ENCODE measurements around the gene GNB3. TPM values are rescaled to one million over a fixed set of nuclear protein-coding genes. Genes with fewer than 3 reads are reported as not detected.

The GNB3 gene
- polyA plus RNA-seq, result not detected

DNA sequence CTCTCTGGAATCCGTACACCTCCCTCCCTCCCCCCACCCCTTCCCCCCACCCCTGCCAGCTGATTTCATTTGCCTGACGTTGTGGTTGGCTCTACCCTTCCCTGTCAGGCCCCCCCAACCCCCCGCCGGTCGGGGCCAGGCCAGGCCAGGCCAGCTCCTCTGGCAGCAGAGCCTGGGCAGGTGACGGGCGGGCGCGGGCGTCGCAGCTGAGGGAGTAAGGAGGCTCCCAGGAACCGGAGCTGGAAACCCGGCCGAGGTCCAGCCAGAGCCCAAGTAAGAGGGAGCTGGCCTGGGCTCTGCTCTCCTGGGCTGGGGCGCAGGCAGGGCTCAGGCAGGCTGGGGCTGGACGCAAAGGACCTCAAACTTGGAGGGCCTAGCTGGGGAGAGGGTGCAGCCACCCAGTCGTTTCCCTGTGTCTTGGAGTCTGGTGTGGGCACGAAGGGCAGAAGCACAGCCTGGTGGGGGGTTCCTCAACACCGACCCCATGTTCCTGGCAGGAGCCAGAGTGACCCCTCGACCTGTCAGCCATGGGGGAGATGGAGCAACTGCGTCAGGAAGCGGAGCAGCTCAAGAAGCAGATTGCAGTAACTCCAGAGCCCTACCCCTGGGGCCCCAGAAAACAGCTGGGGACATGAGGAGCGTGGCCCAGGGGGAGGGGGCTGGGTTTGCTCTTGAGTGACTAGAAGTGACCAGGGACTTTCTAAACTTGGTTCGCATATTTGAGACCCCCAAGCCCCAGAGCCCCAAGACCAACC is at the start of gene GNB3:
GNB3 (plus strand) TSS at position 165 of the 755 bp plus-strand sequence; CDS start at position 528, 363 bp downstream.
- no peak within 1 kb of the TSS for H3K4me3 Mint-ChIP-seq
- no peak within 1 kb of the TSS for H3K27ac Mint-ChIP-seq
- no peaks in the 10 kb centered on the region for H3K9me3 Mint-ChIP-seq
- DNase-seq, result no peak
- peaks cover 0 to 3% (median 0%) of the 10 kb centered on the region in 3 donors for H3K27me3 Mint-ChIP-seq (ENCODE audit: low read depth in 3 of 3)
- H3K4me1 Mint-ChIP-seq, result no peaks in the 10 kb centered on the region
- no peaks in the 10 kb centered on the region for H3K36me3 Mint-ChIP-seq

- Mint-ChIP-seq H3K27ac (no peak overlapping the region), H3K36me3 (no peaks in the 10 kb centered on the region), H3K4me3 (peak overlapping the region in 2 of 5 donors; percentile 13 to 58), H3K27me3 (ENCODE audit: low read depth in 3 of 3) (peaks cover 16 to 21% (median 16%) of the 10 kb centered on the region in 3 donors), H3K4me1 (peaks cover 6 to 10% of the 10 kb centered on the region in 2 donors), H3K9me3 (peaks cover 0 to 2% (median 0%) of the 10 kb centered on the region in 6 donors)
- DNase-seq, result no peak
These were observed 48.7 kb upstream of the GNB3 start for GRCh38 chr12:6791931-6792520.

GRCh38 chr12:6792522-6793201 is 48.1 kb upstream of the GNB3 start:
- Mint-ChIP-seq H3K4me3 (peak overlapping the region in 1 of 5 donors; percentile 13), H3K27me3 (ENCODE audit: low read depth in 3 of 3) (peaks cover 16 to 22% (median 21%) of the 10 kb centered on the region in 3 donors), H3K27ac (peak overlapping the region in 1 of 6 donors; percentile 20), H3K4me1 (peaks cover 6 to 10% of the 10 kb centered on the region in 2 donors), H3K9me3 (peaks cover 0 to 2% (median 0%) of the 10 kb centered on the region in 6 donors), H3K36me3 (no peaks in the 10 kb centered on the region)
- DNase-seq, result no peak

DNA sequence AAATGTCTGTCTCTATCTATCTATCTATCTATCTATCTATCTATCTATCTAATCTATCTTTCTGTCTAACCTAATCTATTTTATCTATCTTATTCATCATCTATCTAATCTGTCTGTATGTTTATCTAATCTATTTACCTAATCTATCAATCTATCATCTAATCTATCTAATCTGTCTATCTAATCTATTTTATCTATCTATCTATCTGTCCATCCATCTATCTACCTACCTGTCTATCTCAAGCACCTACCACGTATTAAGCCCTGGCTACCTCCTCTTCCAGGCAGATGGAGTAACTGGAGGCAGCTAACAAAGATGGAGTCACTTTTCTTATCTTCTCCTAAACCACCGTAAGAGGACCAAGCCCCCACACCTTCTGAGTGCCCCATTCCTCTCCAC is 45.6 kb upstream of the GNB3 start:
- peaks cover 0 to 5% (median 0%) of the 10 kb centered on the region in 6 donors for H3K9me3 Mint-ChIP-seq
- peaks cover 6 to 10% of the 10 kb centered on the region in 2 donors for H3K4me1 Mint-ChIP-seq
- no peak overlapping the region for H3K4me3 Mint-ChIP-seq
- peaks cover 10 to 19% (median 16%) of the 10 kb centered on the region in 3 donors for H3K27me3 Mint-ChIP-seq (ENCODE audit: low read depth in 3 of 3)
- no peak for DNase-seq
- H3K36me3 Mint-ChIP-seq, result no peaks in the 10 kb centered on the region
- no peak overlapping the region for H3K27ac Mint-ChIP-seq

- Mint-ChIP-seq H3K4me3 (no peak overlapping the region), H3K9me3 (peaks cover 0 to 5% (median 0%) of the 10 kb centered on the region in 6 donors), H3K4me1 (peaks cover 6 to 10% of the 10 kb centered on the region in 2 donors), H3K27me3 (ENCODE audit: low read depth in 3 of 3) (peaks cover 6 to 19% (median 14%) of the 10 kb centered on the region in 3 donors), H3K27ac (no peak overlapping the region), H3K36me3 (no peaks in the 10 kb centered on the region)
- DNase-seq, result no peak
These were observed 44.1 kb upstream of the GNB3 start for GRCh38 chr12:6796576-6796975.

- Mint-ChIP-seq H3K36me3 (peaks cover 0 to 2% (median 0%) of the 10 kb centered on the region in 3 donors), H3K27ac (no peak overlapping the region), H3K9me3 (peaks cover 0 to 3% (median 0%) of the 10 kb centered on the region in 6 donors)
These were observed 41.6 kb upstream of the GNB3 start for GRCh38 chr12:6799147-6799546.

GRCh38 chr12:6807170-6807569 is 33.6 kb upstream of the GNB3 start:
- Mint-ChIP-seq H3K4me3 (no peak overlapping the region), H3K36me3 (peaks cover 0 to 8% (median 0%) of the 10 kb centered on the region in 3 donors), H3K27me3 (ENCODE audit: low read depth in 3 of 3) (peaks cover 3 to 8% (median 6%) of the 10 kb centered on the region in 3 donors), H3K27ac (no peak overlapping the region), H3K9me3 (no peaks in the 10 kb centered on the region), H3K4me1 (no peaks in the 10 kb centered on the region)
- DNase-seq, result no peak

More at GRCh38 chr12:6799147-6799546, 41.6 kb upstream of the GNB3 start:
- Mint-ChIP-seq H3K4me3 (no peak overlapping the region), H3K27me3 (ENCODE audit: low read depth in 3 of 3) (peaks cover 9 to 14% (median 11%) of the 10 kb centered on the region in 3 donors), H3K4me1 (no peaks in the 10 kb centered on the region)
- no peak for DNase-seq

DNA sequence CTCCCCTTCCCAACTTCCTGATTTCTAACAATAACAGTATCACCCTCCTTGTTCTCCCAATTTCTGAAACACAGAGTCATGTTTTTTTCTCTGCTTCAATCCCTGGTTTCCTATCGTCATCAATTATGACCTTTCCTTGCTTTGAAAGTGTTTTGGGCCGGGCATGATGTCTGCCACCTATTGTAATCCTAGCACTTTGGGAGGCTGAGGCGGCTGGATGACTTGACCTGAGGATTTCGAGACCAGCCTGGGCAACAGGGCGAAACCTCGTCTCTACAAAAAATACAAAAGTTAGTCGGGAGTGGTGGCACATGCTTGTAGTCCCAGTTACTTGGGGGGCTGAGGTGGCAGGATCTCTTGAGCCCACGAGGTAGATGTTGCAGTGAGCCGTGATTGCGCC is 31.7 kb upstream of the GNB3 start:
- H3K36me3 Mint-ChIP-seq, result peaks cover 0 to 7% (median 0%) of the 10 kb centered on the region in 3 donors
- no peaks in the 10 kb centered on the region for H3K4me1 Mint-ChIP-seq
- no peak overlapping the region for H3K4me3 Mint-ChIP-seq
- peaks cover 3 to 10% (median 5%) of the 10 kb centered on the region in 3 donors for H3K27me3 Mint-ChIP-seq (ENCODE audit: low read depth in 3 of 3)
- no peak for DNase-seq
- no peaks in the 10 kb centered on the region for H3K9me3 Mint-ChIP-seq
- H3K27ac Mint-ChIP-seq, result no peak overlapping the region

DNA sequence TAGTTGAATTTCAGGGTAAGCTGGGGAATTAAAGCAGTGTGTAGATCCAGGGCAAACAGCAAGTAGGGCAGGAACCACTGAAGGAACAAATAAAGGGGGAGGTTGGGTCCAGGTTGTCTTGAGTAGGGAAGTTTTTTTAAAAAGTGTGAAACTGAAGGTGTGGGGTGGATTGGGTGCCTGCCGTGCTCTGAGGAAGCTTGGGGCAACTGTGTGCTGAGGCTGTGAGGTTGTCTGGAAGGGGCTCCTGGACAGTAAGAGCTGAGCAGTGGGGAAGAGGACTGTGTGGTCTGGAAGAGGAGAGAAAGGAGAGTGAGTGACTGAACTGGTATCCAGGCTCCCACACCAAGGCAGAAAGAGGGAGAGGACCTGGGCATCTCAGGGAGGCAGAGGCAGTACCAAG is 30.0 kb upstream of the GNB3 start:
- DNase-seq, result no peak
- Mint-ChIP-seq H3K27me3 (ENCODE audit: low read depth in 3 of 3) (peaks cover 5 to 10% (median 5%) of the 10 kb centered on the region in 3 donors), H3K27ac (no peak overlapping the region)

GRCh38 chr12:6813363-6813762 is 27.4 kb upstream of the GNB3 start:
- Mint-ChIP-seq H3K27ac (no peak overlapping the region), H3K36me3 (peaks cover 0 to 5% (median 0%) of the 10 kb centered on the region in 3 donors), H3K27me3 (ENCODE audit: low read depth in 3 of 3) (peaks cover 3 to 6% (median 5%) of the 10 kb centered on the region in 3 donors)

More for the DNA sequence above, 30.0 kb upstream of the GNB3 start:
- peaks cover 0 to 5% (median 0%) of the 10 kb centered on the region in 3 donors for H3K36me3 Mint-ChIP-seq
- H3K4me1 Mint-ChIP-seq, result no peaks in the 10 kb centered on the region
- no peaks in the 10 kb centered on the region for H3K9me3 Mint-ChIP-seq
- no peak overlapping the region for H3K4me3 Mint-ChIP-seq

GRCh38 chr12:6816598-6816997 is 24.1 kb upstream of the GNB3 start:
- H3K4me1 Mint-ChIP-seq, result peaks cover 0 to 5% of the 10 kb centered on the region in 2 donors
- peaks cover 6 to 9% (median 8%) of the 10 kb centered on the region in 3 donors for H3K27me3 Mint-ChIP-seq (ENCODE audit: low read depth in 3 of 3)
- no peaks in the 10 kb centered on the region for H3K36me3 Mint-ChIP-seq
- H3K27ac Mint-ChIP-seq, result no peak overlapping the region
- no peak for DNase-seq
- H3K9me3 Mint-ChIP-seq, result no peaks in the 10 kb centered on the region
- H3K4me3 Mint-ChIP-seq, result no peak overlapping the region

More at GRCh38 chr12:6813363-6813762, 27.4 kb upstream of the GNB3 start:
- Mint-ChIP-seq H3K4me1 (no peaks in the 10 kb centered on the region), H3K4me3 (no peak overlapping the region), H3K9me3 (no peaks in the 10 kb centered on the region)
- no peak for DNase-seq

GRCh38 chr12:6817098-6817497 is 23.6 kb upstream of the GNB3 start:
- DNase-seq, result no peak
- peaks cover 6 to 9% (median 8%) of the 10 kb centered on the region in 3 donors for H3K27me3 Mint-ChIP-seq (ENCODE audit: low read depth in 3 of 3)
- H3K9me3 Mint-ChIP-seq, result no peaks in the 10 kb centered on the region
- peaks cover 0 to 5% of the 10 kb centered on the region in 2 donors for H3K4me1 Mint-ChIP-seq
- no peak overlapping the region for H3K4me3 Mint-ChIP-seq
- no peaks in the 10 kb centered on the region for H3K36me3 Mint-ChIP-seq
- H3K27ac Mint-ChIP-seq, result no peak overlapping the region

DNA sequence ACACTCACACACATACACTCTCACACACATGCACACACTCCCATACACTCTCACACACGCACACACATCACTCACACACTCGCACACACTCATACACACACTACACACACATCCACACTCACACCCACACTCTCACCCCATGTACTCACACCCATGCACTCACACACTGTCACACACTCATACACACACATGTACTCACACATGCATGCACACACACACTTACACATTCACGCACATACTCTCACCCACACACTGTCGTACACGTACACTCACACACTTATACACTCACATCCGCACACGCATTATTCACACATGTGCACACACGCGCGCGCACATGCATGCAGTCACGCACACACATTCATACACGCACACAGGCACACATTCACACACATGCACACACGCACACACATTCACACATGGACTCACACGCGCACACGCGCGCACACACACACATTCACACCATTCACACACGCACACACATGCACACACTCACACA is 23.0 kb upstream of the GNB3 start:
- no peak for DNase-seq
- Mint-ChIP-seq H3K36me3 (no peaks in the 10 kb centered on the region), H3K27ac (peak overlapping the region in 2 of 6 donors; percentile 17 to 25), H3K4me3 (no peak overlapping the region), H3K9me3 (no peaks in the 10 kb centered on the region), H3K27me3 (ENCODE audit: low read depth in 3 of 3) (peaks cover 8 to 11% (median 11%) of the 10 kb centered on the region in 3 donors), H3K4me1 (peaks cover 0 to 5% of the 10 kb centered on the region in 2 donors)
